NCI-H1930 (cell line): ENCODE results near the gene ISM2.

Source experiments
- DNase-seq, 2 experiments: peaks; one replicate each; lab custom pipeline; 2025; lab: John Stamatoyannopoulos, UW

Gene ISM2

GRCh38 chr14:77508249-77508648 lies 9.6 kb upstream of the ISM2 start:
- DNase-seq: no peak

GRCh38 chr14:77507762-77508161 lies 9.1 kb upstream of the ISM2 start:
- no peak for DNase-seq

GRCh38 chr14:77505031-77505430 lies 6.4 kb upstream of the ISM2 start:
- no peak for DNase-seq

GRCh38 chr14:77503138-77503537 lies 4.5 kb upstream of the ISM2 start:
- no peak for DNase-seq

GRCh38 chr14:77502109-77502782 lies 3.6 kb upstream of the ISM2 start:
- no peak for DNase-seq

- DNase-seq: peak in 1 of 2 experiments; percentile 17
These were observed 440 bp upstream of the ISM2 start for GRCh38 chr14:77498984-77499527.

- no peak for DNase-seq
These were observed 3.3 kb downstream of the ISM2 start for GRCh38 chr14:77495334-77495733.

- DNase-seq: no peak
These were observed 7.6 kb downstream of the ISM2 start for GRCh38 chr14:77491056-77491455.

- DNase-seq: no peak
These were observed 8.1 kb downstream of the ISM2 start for GRCh38 chr14:77490347-77490986.

GRCh38 chr14:77489041-77489440 lies 9.6 kb downstream of the ISM2 start:
- no peak for DNase-seq

- DNase-seq: no peak
These were observed 10.1 kb downstream of the ISM2 start for GRCh38 chr14:77488558-77488957.

GRCh38 chr14:77485901-77486678 lies 12.5 kb downstream of the ISM2 start:
- DNase-seq: no peak

GRCh38 chr14:77485256-77485655 lies 13.4 kb downstream of the ISM2 start:
- no peak for DNase-seq

GRCh38 chr14:77482422-77482821 lies 16.2 kb downstream of the ISM2 start:
- DNase-seq: no peak

GRCh38 chr14:77478796-77479195 lies 19.8 kb downstream of the ISM2 start:
- DNase-seq: no peak

- DNase-seq: no peak
These were observed 20.6 kb downstream of the ISM2 start for GRCh38 chr14:77478029-77478428.

GRCh38 chr14:77475432-77476115 lies 23.0 kb downstream of the ISM2 start:
- DNase-seq: no peak

GRCh38 chr14:77474479-77475177 lies 24.0 kb downstream of the ISM2 start:
- no peak for DNase-seq

- no peak for DNase-seq
These were observed 24.7 kb downstream of the ISM2 start for GRCh38 chr14:77473921-77474320.

GRCh38 chr14:77470224-77470870 lies 28.3 kb downstream of the ISM2 start:
- DNase-seq: no peak

GRCh38 chr14:77469539-77469938 lies 29.1 kb downstream of the ISM2 start:
- DNase-seq: no peak
